CD4-positive, alpha-beta T cell treated with Interleukin-1 beta for 1 hour (primary cell): ENCODE data around the gene NR3C2.

ENCODE experiments used
- DNase-seq, 2 donors: peaks; one replicate each; pipeline ENCODE4 v3.0.0-alpha.2; 2020 to 2022

The NR3C2 gene

DNA sequence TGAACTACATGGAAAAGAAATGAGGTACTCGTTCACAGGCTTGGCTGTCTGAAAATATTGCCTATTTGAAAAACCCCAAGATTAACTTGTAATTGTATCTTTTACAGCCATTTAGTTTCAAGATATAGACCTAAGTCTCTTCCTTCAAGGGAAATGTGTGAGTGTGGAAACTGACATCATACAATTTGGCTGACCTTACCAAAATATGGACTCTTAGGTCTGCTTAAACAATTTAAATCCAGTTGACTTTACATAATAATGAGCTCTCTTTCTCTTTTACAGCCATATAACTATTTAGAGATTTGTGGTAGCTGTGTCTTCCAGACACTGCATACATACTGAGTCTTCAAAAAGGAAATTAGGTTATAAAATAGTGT, 186.9 kb downstream of the NR3C2 start:
- DNase-seq: no peak

DNA sequence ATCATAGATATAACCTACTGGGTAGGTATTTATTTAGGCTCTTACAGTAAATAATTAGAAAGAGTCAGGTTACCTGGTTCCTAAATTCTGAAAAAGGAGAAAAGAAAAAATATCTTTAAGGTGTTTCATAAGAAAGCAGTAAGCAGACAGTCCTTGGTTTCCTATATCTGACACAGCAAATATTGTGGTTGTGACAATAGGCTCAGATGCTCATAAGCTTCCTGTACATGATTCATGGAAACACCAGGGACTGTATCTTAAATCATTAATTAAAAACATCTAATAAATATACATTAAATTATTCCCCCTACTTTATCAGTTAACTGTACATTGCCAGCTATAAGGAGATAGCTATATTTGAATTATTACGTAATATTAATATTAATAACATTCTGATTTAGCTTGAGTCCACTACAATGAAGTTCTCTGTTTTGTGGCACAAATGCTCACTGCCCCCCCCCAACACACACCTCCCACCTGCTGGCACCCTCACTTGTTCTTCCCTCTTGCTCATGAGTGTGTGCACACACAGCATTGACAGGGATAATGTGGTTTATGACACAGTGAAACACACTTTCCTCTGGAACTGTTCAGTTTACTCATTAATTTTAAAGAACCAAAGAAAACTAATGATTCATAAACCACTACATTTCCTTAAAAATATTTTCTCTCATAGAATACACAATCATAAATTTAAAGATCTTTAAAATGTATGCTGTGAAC, 187.4 kb downstream of the NR3C2 start:
- no peak for DNase-seq

GRCh38 chr4:148253768-148254167, 188.4 kb downstream of the NR3C2 start:
- DNase-seq: no peak

- DNase-seq: no peak
Measured at GRCh38 chr4:148248824-148249223, 193.4 kb downstream of the NR3C2 start.

- DNase-seq: no peak
Measured at GRCh38 chr4:148245015-148245414, 197.2 kb downstream of the NR3C2 start.

DNA sequence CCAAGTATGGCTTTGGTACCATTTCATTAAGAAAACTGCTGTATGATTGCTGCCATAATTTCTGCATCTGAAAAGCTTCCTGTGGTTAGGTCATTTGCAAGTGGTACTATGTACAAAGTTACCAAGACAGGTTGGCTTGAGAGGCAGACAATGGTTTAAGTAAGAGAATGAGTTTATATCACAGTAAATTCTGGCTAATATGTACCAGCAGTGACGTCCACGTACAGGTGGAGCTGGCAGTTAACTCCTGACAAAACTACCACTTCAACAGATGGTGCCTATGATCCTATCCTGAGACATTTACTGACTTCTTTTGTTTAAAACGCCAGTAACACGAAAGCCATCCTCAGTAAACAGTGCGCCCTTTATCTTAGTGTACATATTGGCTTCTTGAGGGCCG, 198.4 kb downstream of the NR3C2 start:
- DNase-seq: no peak

DNA sequence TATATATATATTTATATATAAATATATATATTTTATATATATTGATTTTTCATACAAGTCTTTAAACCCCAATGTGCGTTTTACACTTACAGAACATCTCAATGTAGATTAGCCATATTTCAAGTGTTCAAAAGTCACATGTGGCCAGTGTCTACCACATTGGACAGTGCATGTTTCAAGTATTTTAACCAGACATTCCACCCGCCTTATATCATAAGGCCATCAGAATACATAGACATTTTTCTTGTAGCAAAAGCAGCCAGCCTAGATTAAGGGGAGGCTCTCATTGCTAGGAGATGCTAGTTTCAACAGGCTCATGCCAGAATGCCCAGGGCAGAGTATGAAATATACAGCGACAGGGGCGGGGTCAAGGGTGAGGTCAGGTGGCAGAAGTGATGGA, 202.0 kb downstream of the NR3C2 start:
- no peak for DNase-seq

DNA sequence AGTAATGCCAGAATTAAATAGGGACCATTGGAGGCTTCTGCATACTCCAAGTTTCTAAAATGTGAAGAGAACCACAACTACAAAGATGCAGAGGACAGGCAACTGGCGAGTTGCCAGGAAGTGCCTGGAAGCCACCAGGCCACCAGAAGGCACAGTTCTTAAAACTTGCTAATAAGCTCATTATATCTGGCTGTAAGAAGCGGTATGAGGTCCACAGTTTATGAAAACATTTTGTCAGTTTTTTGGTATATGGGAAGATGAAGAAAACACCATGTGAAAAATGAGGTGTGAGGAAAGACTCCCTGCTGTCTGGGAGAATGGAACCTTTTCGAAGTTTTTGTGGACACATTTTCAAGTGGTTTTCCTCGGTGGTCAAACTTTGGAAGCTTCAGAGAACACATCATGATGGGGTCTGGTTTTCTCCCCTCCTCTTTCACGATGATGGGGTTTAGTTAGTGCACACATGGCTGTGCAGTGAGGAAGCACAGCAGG, 202.7 kb downstream of the NR3C2 start:
- no peak for DNase-seq

GRCh38 chr4:148238811-148239493, 203.3 kb downstream of the NR3C2 start:
- no peak for DNase-seq

- DNase-seq: no peak
Measured at GRCh38 chr4:148238086-148238485, 204.1 kb downstream of the NR3C2 start.

- no peak for DNase-seq
Measured at GRCh38 chr4:148235809-148236208, 206.4 kb downstream of the NR3C2 start.

GRCh38 chr4:148229798-148230197, 212.4 kb downstream of the NR3C2 start:
- DNase-seq: no peak

DNA sequence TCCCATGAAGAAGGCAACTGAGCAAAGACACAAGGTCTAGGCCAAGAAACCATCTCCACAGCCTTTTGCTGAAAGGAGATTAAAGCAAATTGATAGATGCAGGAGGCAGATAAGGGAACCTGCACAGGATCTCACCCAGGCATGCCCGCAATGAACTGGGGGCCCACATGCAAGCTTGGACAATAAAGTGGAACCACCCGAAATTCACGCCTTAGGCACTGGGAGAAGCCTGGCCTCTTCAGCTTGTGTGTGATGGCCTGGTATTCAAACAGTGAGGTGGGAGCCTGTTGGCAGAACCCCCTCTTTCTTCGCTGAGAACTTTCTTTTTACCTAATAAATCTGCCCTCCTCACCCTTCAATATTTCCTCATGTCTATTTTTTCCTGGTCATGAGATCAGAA, 213.2 kb downstream of the NR3C2 start:
- DNase-seq: no peak

DNA sequence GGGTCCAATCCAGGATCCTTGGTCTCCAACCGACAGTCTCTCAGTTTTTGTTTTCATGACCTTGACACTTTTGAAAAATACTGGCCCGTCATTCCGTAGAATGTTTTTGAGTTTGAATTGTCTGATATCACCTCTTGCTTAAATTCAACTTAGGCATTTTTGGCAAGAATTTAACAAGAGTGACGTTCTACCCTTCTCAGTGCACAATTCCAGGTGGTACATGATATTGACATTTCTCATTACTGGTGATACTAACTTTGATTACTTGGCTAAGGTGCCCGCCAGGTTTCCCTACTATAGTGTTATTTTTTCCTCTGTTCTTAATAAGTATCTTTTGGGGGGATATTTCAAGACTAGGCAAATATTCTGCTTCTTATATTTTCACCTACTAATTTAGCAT, 215.1 kb downstream of the NR3C2 start:
- DNase-seq: no peak

- no peak for DNase-seq
Measured at GRCh38 chr4:148226341-148226740, 215.9 kb downstream of the NR3C2 start.

DNA sequence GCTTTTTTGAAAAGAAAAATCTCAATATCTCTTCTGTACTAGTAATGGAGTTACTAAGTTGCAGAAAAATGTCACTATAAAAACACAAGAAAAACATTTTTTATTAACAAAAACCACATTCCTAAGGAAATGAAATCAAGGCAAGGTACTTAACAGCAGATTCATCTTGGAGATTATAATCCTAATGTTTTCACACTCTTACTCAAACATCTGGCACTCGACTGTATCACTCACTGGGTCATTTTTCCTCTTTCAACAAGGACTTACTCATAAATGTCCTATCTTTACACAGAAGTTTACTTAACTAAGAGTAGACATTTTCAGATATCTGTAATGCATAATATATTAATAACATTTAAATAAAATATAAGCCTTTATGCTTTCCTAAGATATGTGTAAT, 216.6 kb downstream of the NR3C2 start:
- no peak for DNase-seq

- no peak for DNase-seq
Measured at GRCh38 chr4:148224476-148224875, 217.7 kb downstream of the NR3C2 start.

GRCh38 chr4:148222991-148223660, 219.1 kb downstream of the NR3C2 start:
- DNase-seq: no peak

GRCh38 chr4:148216866-148217814, 225.1 kb downstream of the NR3C2 start:
- DNase-seq: peak in 1 of 2 donors; percentile 53

DNA sequence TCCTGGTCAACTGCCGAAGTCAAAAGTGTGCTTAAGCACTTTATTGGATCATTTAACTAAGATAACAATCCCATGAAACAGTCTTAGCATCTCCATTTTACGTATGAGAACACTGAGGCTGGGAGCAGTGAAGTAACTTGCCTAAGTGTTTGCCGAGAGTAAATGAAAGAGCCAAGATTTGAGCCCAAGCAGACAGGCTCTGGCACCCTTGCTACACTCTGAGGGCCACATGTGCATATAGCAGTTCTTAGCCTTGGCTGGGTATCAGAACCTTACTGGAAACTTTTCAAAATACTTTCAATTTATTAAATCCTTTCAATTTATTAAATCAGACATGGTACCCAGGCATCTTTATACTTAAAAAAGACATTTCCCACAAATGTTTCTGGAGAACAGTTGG, 225.9 kb downstream of the NR3C2 start:
- no peak for DNase-seq

DNA sequence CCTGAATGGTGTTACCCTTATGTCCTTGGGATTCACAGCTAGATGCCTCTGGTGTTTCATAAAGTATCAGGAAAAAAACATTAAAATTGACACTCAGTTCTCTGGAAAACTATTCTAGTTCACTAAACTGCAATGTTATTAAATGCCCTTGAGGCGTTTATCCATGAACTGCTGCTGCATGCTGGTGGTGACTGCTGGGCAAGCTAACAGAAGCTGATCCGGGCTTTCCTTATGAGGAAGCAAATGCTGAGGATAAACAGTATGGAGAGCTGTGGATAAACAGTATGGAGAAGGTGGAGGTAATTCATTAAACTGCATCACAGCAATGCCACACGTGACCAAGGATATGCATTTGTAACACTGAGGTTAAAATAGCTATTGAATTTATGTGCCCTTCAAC, 227.0 kb downstream of the NR3C2 start:
- DNase-seq: no peak

DNA sequence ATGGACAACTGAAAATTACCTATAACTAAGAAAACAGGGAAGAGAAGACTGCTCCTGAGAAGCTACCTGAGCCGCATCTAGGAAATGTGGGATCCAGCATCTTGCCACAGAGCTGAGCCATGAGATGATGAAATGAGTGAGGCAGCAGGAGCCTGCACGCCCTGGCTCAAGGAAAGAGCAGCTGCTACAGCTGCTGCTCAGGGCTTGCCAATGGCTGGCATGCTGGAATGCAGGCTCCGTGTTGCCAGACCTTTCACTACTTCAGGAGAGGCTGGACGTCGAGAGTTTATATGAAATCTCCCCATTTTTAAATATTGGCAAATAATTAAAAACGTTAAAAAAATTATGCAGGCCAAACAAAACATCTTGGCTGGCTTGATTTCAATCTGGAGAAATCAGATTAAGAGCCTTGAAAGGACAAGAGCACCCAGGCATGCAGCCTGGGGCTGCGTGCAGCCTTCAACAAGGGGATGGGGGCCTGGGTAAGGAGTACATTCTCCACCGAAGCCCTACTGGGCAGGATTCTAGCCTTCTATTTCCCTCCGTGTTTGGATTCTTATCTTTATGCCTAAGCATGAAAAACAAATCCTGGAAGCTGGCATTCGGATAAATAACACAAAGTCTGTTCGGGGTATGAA, 227.6 kb downstream of the NR3C2 start:
- DNase-seq: no peak
